GM18508 (cell line): ENCODE results near the gene GAK.

Source experiments
- ATAC-seq: cut with Tn5 transposase; IDR thresholded peaks from one replicate; pipeline ENCODE4 v1.9.1; 2021; ENCODE audit warnings: moderate number of reproducible peaks; ENCODE audit not compliant: insufficient read depth, unreplicated experiment

Gene GAK

DNA sequence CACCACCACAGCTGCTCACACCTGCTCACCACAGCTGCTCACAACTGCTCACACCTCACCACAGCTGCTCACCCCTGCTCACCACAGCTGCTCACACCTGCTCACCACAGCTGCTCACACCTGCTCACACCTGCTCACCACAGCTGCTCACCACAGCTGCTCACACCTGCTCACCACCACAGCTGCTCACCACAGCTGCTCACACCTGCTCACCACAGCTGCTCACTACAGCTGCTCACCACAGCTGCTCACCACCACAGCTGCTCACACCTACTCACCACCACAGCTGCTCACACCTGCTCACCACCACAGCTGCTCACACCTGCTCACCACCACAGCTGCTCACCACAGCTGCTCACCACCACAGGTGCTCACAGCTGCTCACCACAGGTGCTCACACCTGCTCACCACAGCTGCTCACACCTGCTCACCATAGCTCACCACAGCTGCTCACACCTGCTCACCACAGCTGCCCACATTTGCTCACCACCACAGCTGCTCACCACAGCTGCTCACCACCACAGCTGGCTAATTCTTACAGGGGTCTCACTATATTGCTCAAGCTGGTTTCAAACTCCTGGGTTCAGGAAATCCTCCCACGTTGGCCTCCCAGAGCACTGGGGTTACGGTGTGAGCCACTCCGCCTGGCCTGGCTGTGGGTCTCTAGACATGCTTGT is 75.8 kb downstream of the GAK start:
- no peak for ATAC-seq

DNA sequence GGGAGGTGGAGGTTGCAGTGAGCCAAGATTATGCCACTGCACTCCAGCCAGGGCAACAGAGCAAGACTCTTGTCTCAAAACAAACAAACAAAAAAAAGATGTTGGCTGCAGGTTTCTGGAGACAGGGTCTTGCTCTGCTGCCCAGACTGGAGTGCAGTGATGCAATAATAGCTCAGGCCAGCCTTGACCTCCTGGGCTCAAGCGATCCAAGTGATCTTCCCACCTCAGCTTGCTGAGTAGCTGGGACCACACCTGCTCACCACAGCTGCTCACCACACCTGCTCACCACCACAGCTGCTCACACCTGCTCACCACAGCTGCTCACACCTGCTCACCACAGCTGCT is 76.3 kb downstream of the GAK start:
- no peak for ATAC-seq

DNA sequence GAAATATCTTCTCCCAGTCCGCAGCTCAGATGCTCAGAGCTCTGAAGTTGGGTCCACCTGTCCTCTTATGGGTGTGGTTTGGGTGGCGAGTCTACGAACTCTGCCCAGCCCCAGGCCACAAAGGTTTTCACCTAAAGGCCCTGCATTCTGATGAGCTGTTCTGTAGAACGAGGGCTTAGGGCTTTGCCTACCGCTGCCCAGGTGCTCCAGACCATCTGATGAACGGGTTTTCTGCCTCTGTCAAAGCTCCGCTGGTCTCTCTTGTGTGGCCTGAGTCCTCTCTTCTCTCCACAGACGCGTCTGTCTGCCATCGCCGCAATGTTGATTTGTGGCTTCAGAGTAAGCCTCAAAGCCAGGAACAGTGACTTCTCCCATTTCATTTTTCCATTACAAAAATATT is 77.8 kb downstream of the GAK start:
- ATAC-seq = no peak

DNA sequence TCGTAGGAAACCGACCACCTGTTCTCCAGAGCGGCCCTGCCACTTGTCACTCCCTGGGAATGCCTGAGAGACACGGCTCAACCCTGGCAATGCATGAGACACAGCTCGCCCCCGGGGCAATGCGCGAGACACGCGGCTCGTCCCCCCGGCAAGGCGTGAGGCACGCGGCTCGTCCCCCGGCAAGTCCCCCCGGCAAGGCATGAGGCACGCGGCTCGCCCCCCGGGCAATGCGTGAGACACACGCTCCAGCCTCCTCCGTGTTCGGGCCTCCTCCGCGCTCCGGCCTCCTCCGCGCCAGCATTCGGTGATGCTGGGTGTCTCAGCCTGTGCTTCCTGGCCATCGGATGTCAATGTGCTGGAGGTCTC is 78.7 kb downstream of the GAK start:
- ATAC-seq = no peak

DNA sequence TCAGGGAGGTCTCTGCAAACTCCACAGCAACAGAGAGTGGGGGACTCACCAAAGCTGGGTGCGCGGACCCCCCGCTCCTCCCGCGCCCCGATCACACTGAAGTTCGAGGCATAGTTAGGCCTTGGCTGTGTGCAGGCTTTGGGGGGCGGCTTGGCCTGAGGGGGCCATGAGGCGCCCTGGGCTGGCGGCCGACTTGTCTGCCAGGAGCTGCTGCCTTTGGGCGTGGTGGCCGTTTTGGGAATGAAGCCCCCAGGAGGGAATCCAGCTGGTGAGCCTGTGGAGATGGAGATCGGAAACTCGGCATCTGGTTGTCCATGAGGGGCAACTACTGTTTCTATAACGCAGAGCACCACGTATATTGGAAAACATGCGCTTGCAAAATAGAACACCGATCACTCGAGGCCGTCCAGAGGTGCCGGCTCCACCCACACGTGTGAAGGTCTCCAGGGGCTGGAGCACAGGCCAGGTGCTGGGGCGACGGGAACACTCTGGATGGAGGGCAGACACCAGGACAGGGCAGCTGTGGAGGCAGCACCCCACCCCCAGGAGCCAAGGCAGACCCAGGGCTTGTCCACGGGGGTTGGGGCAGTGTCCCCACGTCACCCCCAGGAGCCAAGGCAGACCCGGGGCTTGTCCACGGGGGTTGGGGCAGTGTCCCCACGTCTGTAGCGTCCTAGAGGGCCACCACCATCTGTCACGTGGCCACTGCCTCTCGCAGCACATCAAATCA is 80.2 kb downstream of the GAK start:
- ATAC-seq = no peak

DNA sequence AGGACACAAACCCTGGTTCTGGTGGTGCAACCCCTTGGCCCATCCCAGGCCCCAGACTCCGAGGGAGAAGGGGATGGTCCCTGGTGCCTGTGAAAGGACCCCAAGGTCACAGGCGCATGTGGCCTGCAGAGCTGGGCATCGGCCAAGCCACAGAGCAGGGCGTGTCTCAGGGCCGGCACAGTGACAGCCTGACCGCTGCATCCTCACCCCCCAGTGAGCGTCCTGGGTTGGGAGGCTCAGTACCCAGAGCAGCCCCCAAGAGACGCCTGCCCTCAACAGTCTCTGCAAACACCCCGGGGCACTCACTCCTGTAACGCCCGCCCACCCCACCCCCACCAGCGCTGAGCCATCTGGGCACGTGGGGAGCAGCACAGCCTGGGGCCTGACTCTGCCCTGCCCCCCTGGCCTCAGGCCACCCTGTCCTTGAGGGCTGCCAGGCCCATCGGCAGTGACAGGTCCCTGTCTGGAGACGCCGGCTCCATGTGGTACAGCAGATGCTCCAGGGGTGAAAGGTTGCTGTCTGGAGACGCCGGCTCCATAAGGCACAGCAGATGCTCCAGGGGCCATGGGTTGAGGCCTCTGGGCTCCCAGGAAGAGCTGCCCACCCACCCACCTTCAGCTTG is 81.7 kb downstream of the GAK start:
- no peak for ATAC-seq

DNA sequence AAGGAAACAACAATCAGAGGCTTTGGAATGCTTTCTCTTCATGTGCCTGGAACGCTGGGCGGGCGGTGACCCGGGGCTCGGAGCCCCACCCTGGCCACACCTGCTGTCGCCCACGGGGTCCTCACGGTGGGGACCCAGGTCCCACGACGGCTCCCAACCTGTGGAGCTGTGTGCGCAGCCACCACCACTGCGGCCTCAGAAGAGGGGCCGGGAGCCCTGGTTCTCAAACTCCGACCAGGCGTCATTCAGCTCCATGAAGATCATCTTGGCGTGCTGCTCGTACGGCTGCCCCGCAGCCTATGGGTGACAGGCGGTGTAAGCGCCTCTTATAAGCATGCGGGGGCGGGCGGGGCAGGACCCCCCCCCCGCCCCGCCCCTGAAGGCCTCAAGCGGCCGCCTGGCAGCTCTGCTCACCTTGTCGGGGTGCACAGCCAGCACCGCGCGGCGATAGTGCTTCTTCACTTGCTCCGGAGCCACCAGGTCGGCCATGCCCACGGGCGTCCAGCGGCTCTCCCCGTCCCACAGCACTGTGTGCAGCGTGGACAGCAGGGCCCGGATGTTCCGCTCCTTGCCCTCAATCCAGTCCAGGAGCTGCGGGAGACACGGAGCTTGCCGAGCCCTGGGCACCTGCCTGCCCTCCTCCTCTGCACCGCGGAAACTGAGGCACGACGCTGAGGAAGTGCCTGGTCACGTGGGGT is 82.5 kb downstream of the GAK start:
- no peak for ATAC-seq

DNA sequence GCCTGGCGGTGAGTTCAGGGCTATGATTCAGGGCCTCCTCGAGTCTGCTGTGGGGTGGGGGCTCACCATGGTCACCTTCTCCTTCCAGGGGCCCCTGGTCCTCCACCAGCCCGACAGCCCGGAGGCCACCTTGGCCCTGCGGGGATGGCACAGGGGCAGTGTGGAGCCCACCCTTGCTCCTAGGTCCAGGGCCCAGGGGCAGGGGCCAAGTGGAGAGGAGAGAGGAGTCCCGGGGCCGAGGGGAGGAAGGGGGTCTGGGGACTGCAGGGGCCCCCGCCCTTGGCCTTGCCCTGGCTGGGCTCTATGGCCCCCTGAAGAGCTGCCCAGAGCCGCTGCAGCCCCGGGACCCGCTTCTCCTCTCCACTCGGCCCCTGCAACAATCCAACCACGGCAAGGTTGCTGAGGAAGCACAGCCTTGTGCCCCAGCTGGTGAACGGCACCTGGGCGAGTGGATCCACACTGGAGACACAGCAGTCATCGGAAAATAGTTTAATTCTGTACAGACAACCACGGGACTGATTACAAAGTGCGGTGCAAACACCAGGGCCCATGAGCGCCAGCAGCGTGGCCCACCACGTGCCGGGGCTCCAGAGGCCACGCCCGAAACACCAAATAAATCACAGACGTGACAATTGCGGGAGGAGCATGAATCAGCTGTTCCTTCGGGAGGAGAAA is 83.2 kb downstream of the GAK start:
- no peak for ATAC-seq

DNA sequence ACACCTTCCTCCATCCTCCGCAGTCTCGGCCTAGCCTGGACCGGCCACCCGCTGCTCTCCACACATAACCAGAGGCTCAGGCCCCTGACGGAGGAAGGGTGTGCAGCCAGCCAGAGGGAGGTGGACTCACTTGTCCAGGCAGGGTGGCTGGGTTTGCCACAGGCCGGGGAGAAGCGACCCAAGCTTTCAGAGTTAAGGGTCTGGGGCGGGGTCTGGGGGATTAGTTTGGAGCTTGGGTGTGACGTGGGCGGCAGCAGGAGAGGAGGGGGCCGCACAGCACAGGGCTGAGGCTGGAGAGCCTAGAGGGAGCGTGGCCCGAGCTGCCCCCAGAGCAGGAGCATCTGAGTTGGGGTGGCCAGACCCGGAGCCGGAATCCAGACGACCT is 83.8 kb downstream of the GAK start:
- no peak for ATAC-seq

DNA sequence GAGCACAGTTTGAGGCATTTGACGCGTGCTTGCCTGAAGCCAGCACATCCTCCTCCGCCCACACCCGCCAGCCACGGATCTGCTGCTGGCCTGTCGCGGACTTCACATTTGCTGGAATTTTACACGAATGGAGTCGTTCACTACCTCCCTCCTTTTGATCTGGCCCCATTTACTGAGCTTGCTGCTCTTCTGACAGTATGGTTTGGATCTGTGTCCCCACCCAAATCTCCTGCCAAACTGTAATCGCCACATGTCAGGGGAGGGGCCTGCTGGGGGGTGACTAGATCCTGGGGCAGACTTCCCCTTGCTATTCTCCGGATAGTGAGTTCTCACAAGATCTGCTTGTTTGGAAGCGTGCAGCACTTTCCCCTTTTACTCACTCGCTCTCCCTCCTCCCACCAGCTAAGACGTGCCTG is 86.3 kb downstream of the GAK start:
- no peak for ATAC-seq

DNA sequence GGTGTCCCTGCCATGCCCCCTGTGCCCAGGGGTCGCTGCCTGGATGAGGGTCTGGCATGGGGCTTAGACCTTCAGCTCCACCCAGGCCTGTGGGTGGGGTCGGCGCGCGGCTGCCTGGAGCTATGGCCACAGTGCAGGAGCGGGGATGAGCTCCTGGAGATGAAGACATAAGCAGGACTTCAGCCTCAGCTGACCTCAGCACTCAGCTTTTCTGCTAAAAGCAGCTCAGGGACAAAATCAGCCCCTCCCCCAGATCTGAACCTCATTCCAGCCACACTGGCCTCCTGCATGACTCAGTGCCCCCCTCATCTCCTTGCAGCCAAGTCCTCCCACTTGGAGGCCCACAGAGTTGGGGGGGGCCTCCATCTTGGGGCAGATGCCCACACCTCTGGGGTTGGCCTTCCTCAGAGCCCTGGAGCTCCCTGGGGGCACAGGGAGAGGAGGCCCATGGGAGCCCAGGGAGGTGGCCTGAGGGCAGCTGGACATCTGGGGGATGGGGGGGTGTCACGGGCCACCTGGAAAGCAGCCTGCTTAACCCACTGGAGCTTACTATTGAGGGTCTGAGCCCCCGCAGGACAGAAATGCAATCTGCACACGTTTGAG is 86.8 kb downstream of the GAK start:
- no peak for ATAC-seq

DNA sequence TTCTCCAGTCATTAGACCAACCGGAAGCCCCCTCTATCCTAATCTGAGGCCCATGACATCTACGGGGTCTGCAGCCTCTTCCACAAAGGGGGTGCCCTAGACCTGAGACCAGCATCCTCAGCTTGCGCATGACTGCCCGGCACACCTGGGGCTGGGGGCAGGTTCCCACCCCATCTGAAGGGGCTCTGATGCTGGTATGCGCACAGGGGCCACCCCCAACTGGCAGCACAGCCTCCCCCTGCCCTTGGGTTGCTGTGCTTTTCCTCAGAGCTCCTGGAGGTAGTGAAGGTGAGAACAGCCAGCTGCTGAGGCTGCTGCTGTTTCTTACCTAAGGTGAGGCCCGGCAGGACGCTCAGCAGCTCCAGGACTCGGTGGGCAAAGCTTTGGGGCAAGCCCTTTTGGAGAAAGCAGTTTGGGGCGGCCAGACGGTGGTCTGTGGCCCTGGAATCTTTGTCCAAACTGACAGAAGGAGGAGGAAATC is 87.3 kb downstream of the GAK start:
- no peak for ATAC-seq

DNA sequence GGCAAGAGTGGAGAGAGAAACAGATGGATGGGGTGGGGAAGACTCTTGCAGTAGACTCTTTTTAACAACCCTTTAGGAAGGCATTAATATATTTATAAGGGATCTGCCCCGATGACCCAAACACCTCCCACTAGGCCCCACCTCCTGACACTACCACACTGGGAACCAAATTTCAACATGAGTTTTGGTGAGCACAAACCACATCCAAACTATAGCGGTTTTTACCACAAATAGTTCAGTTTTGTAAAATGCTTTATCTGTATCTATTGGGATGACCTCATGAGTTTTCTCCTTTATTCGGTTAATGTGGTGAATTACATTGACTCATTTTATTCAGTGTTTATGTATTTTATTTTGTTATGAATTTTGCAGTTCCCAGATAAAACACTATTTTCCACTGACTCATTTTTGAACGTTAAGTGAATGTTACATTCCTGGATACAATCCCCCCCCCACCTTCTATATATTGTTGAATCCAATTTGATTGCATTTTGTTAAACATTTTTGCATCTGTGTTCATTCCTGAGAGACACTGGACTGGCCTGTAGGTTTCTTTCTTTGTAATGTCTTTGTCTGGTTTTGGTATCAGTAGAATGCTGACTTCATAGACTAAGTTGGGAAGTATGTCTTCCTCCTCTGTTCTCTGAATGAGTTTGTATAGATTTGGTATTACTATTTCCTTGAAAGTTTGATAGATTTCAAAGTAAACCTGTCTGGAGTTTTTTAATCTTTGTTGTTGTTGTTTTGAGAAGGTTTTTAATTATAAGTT is 92.3 kb downstream of the GAK start:
- ATAC-seq = no peak

DNA sequence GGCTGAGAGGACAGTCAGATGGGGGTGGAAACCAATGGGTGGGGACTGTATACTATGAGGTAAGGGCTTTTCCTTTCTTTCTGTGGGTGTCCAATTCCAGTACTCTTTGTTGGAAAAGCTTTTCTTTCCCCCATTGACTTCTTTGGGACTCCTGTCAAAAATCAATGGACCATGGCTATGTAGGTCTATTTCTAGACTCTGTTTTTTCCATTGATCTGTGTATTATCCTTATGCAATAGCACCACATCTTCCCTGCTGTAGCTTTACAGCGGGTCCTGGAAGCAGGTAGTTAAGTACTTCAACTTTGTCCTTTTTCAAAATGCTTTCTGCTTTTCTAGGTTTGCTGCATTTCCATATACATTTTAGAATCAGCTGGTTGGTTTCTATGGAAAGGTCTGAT is 94.3 kb downstream of the GAK start:
- no peak for ATAC-seq

DNA sequence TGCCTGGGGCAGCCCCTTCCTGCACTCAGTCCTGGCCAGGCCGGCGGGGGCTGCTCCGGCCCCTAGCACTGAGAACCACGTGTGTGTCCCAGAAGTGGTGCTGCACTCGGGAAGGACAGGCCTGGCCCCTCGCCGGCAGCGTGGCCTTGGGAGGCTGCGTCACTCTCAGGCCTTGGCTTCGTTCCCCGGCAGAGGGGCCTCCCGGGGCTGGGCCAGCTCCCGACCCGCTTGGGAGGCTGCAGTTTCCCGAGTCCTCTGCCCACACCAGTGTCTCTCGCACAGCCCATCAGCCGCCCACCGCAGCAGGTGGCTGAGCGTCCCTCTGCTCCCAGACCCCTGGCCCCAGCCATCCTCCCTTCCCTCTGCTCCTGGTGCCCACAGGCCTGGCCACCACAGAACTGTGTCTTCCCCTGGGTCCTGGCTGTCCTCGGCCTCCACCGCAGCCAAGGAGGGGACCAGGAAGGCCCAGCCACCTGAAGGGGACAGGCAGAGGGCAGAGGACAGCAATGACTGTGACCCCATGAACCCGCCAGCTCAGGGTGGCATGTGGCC is 95.3 kb downstream of the GAK start:
- no peak for ATAC-seq

DNA sequence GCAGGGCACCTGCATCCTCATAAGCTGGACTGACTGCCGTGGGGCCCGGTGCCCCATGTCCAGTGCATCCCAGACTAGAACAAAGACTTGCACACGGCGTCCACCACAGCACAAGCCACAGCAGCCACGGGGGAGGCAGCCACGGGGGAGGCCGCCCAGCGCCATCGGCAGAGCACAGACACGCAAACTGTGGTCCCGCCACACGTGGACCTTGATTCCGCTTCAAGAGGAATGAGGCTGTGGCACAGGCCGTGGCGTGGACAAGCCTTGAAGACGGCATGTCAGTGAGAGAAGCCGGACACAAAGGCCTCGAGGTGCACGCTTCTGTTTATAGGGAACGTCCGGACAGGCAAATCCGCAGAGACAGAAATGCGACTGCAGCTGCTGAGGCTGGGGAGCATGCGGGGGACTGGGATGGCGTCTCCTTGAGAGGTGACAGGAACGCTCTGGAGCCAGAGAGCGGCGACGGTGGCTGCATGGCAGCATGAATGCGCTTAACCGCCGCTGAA is 96.1 kb downstream of the GAK start:
- no peak for ATAC-seq

DNA sequence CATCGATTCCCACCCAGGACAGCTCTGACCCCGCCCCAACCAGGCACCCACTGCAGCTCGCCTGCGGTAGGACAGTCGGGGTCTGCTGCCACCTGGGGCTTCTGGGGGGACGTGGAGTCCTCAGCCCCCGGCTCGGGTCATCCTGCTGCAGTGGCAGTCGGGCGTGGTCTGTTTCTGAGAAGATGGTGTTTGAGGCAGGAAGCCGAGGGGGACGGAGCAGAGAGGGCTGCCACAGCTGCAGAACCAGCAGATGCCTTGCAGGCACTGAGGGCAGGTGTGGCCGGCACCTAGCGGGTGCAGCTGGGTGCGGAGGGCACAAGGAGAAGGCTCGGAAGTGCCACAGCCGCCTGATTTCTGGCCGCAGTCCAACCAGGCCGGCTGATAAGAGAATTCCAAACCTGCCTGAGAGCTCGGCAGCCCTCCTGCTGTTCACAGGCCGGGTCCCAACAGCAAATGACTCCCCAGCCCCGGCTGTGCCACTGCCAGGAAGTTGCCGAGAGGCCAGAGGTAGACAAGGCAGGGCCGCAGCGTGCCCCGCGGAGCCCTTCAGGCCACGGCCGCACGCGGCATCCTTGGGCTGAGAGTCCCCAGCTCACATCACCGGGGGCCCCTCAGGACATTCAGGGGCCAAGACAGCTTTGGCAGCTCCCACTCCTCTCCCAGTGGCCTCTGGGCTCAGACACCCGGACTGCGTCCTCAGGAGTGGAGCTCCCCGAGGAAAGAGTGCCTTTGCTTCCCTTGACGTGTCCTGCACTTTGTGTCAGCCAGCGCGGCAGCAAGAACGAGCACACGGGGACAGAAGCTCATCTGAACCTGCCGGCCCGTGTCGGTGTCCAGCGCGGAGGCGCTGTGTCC is 96.7 kb downstream of the GAK start:
- no peak for ATAC-seq
